H9 (cell line): ENCODE data around the gene TRUB1. TPM values are rescaled to one million over a fixed set of nuclear protein-coding genes. Genes with fewer than 3 reads are reported as not detected.
A peak's percentile ranks its signal among the peaks of the same experiment; 100 is the strongest.

Source experiments
- DNase-seq: peaks from one replicate; pipeline ENCODE4 v3.0.0-alpha.2; 2017
- H2AFZ ChIP-seq: one replicate; pipeline ENCODE4 v1.6.1; 2013; ENCODE audit warnings: mild to moderate bottlenecking, low read length, control low read depth, moderate library complexity
- H2AK5ac ChIP-seq: 2 replicates; pipeline ENCODE4 v1.6.1; 2013; ENCODE audit warnings: low read length, control low read depth, mixed read lengths; ENCODE audit not compliant: insufficient read length
- H2BK120ac ChIP-seq: one replicate; pipeline ENCODE4 v1.6.1; 2013; ENCODE audit warnings: low read depth, mild to moderate bottlenecking, low read length, control low read depth, inconsistent platforms; ENCODE audit not compliant: poor library complexity, severe bottlenecking
- H2BK12ac ChIP-seq: 2 replicates; pipeline ENCODE4 v1.6.1; 2013; ENCODE audit warnings: low read length, control low read depth, mixed read lengths, low read depth; ENCODE audit not compliant: insufficient read length
- H2BK15ac ChIP-seq: 2 replicates; pipeline ENCODE4 v1.6.1; 2013; ENCODE audit warnings: low read depth, low read length, control low read depth
- H2BK20ac ChIP-seq: one replicate; pipeline ENCODE4 v1.6.1; 2013; ENCODE audit warnings: low read depth, mild to moderate bottlenecking, low read length, control low read depth, inconsistent platforms; ENCODE audit not compliant: poor library complexity, severe bottlenecking
- H2BK5ac ChIP-seq: 2 replicates; pipeline ENCODE4 v1.6.1; 2013; ENCODE audit warnings: low read length, control low read depth, mixed read lengths; ENCODE audit not compliant: insufficient read length
- H3K14ac ChIP-seq: 2 replicates; pipeline ENCODE4 v1.6.1; 2013; ENCODE audit warnings: low read length, control low read depth; ENCODE audit not compliant: insufficient read depth
- H3K18ac ChIP-seq: 2 replicates; pipeline ENCODE4 v1.6.1; 2013; ENCODE audit warnings: low read depth, mild to moderate bottlenecking, mixed read lengths, low read length, control low read depth; ENCODE audit not compliant: insufficient read length
- H3K23ac ChIP-seq: 2 replicates; pipeline ENCODE4 v1.6.1; 2013; ENCODE audit warnings: low read length, control low read depth, mixed read lengths, low read depth; ENCODE audit not compliant: insufficient read length
- H3K23me2 ChIP-seq: 2 replicates; pipeline ENCODE4 v1.6.1; 2013; ENCODE audit warnings: low read depth, mild to moderate bottlenecking, mixed read lengths, low read length, control low read depth; ENCODE audit not compliant: insufficient read length, poor library complexity, severe bottlenecking
- H3K27ac ChIP-seq: 2 replicates; pipeline ENCODE4 v1.5.1; 2013; ENCODE audit warnings: low read length, control low read depth, mixed read lengths, low read depth; ENCODE audit not compliant: insufficient read length
- H3K27me3 ChIP-seq: 2 replicates; pipeline ENCODE4 v1.6.1; 2013; ENCODE audit warnings: low read length, control low read depth, inconsistent platforms; ENCODE audit not compliant: insufficient read depth
- H3K4ac ChIP-seq: 2 replicates; pipeline ENCODE4 v1.6.1; 2013; ENCODE audit warnings: low read depth, mild to moderate bottlenecking, control low read depth, inconsistent platforms, low read length, moderate library complexity
- H3K4me1 ChIP-seq: 2 replicates; pipeline ENCODE4 v1.6.1; 2013; ENCODE audit warnings: low read length, control low read depth, inconsistent platforms; ENCODE audit not compliant: insufficient read depth
- H3K4me2 ChIP-seq: 2 replicates; pipeline ENCODE4 v1.6.1; 2013; ENCODE audit warnings: low read length, control low read depth, mixed read lengths; ENCODE audit not compliant: insufficient read length, insufficient read depth
- H3K56ac ChIP-seq: 2 replicates; pipeline ENCODE4 v1.6.1; 2013; ENCODE audit warnings: low read depth, mild to moderate bottlenecking, mixed read lengths, low read length, control low read depth; ENCODE audit not compliant: insufficient read length
- H3K79me1 ChIP-seq: 2 replicates; pipeline ENCODE4 v1.6.1; 2013; ENCODE audit warnings: low read depth, mild to moderate bottlenecking, moderate library complexity, low read length, control low read depth, inconsistent platforms; ENCODE audit not compliant: insufficient read depth, poor library complexity, severe bottlenecking
- H3K79me2 ChIP-seq: 2 replicates; pipeline ENCODE4 v1.6.1; 2013; ENCODE audit warnings: low read length, control low read depth, inconsistent platforms; ENCODE audit not compliant: insufficient read depth
- H3K9ac ChIP-seq: 2 replicates; pipeline ENCODE4 v1.6.1; 2013; ENCODE audit warnings: low read length, control low read depth, mixed read lengths; ENCODE audit not compliant: insufficient read length; ENCODE audit errors: extremely low read depth
- H3K9me3 ChIP-seq: one replicate; pipeline ENCODE4 v1.6.1; 2013; ENCODE audit warnings: low read depth, low read length, inconsistent platforms; ENCODE audit not compliant: control insufficient read depth
- H3T11ph ChIP-seq: one replicate; pipeline ENCODE4 v1.6.1; 2013; ENCODE audit warnings: mild to moderate bottlenecking, low read length, control low read depth, inconsistent platforms
- H4K20me1 ChIP-seq: one replicate; pipeline ENCODE4 v1.6.1; 2013; ENCODE audit not compliant: control insufficient read depth, insufficient read length, insufficient read depth
- H4K5ac ChIP-seq: 2 replicates; pipeline ENCODE4 v1.6.1; 2013; ENCODE audit warnings: low read depth, mild to moderate bottlenecking, mixed read lengths, low read length, control low read depth; ENCODE audit not compliant: insufficient read length
- H4K8ac ChIP-seq: replicated peaks from 2 replicates; pipeline ENCODE4 v1.6.1; 2013; ENCODE audit warnings: low read length, control low read depth, mixed read lengths, low read depth; ENCODE audit not compliant: insufficient read length
- H4K91ac ChIP-seq: 2 replicates; pipeline ENCODE4 v1.6.1; 2013; ENCODE audit warnings: low read depth, mild to moderate bottlenecking, moderate library complexity, mixed read lengths, low read length, control low read depth; ENCODE audit not compliant: insufficient read length
- H3K27ac Mint-ChIP-seq, 3 experiments: 2 replicates in 2 of 3; 3 replicates in 1 of 3; pipeline ENCODE4 v1.8.0; 2020 to 2021; ENCODE audit warnings: mixed read lengths in 3 of 3, mild to moderate bottlenecking in 1 of 3, moderate library complexity in 1 of 3
- H3K27me3 Mint-ChIP-seq: 2 replicates; pipeline ENCODE4 v1.8.0; 2021; ENCODE audit warnings: low read depth, mild to moderate bottlenecking, moderate library complexity, mixed read lengths
- H3K36me3 Mint-ChIP-seq, 3 experiments: 2 replicates in 2 of 3; 3 replicates in 1 of 3; pipeline ENCODE4 v1.8.0; 2020 to 2021; ENCODE audit warnings: low read depth in 3 of 3, mixed read lengths in 3 of 3; ENCODE audit not compliant: insufficient read depth in 1 of 3
- H3K4me1 Mint-ChIP-seq, 2 experiments: 2 replicates each; pipeline ENCODE4 v1.8.0; 2020; ENCODE audit warnings: mixed read lengths in 2 of 2
- H3K4me3 Mint-ChIP-seq, 2 experiments: 2 replicates in 1 of 2; 3 replicates in 1 of 2; pipeline ENCODE4 v1.8.0; 2020 to 2021; ENCODE audit warnings: mild to moderate bottlenecking in 2 of 2, mixed read lengths in 2 of 2, moderate library complexity in 1 of 2
- H3K9me3 Mint-ChIP-seq, 2 experiments: 2 replicates in 1 of 2; 3 replicates in 1 of 2; pipeline ENCODE4 v1.8.0; 2020; ENCODE audit warnings: mild to moderate bottlenecking in 2 of 2, mixed read lengths in 2 of 2, moderate library complexity in 1 of 2
- WGBS: extraction: QIAGEN DNeasy Blood & Tissue Kit; methylation state at CpG from one replicate; pipeline ENCODE4 v1.1.7; 2013; ENCODE audit warnings: missing lambda C conversion rate, low lambda C conversion rate, mixed read lengths; ENCODE audit not compliant: insufficient read length; ENCODE audit errors: extremely low coverage; 5-methylcytosine and 5-hydroxymethylcytosine counted together
- total RNA-seq: library from RNA; stranded (reverse); gene quantifications from 2 replicates; pipeline ENCODE4 v1.2.1, GENCODE V29; 2021
- TF ChIP-seq, protein P1 (sequence below): fragments of 200-600 bp; sonication (generic); conservative IDR thresholded peaks from 3 replicates; pipeline ENCODE4 v1.8.0; 2021; ENCODE audit warnings: antibody characterized with exemption, mild to moderate bottlenecking

TRUB1 gene
- total RNA-seq, 1 experiment from 2014 or later, result 20.6 TPM

- Histone ChIP-seq H2AK5ac (no peak overlapping the region), H4K8ac (no peak overlapping the region), H3K9ac (no peak overlapping the region), H2BK5ac (no peak overlapping the region), H3K23ac (no peak overlapping the region), H4K20me1 (no peaks in the 10 kb centered on the region), H3K27ac (no peak overlapping the region), H2AFZ (no peak overlapping the region), H4K5ac (no peak overlapping the region), H2BK20ac (no peak overlapping the region), H3K9me3 (no peaks in the 10 kb centered on the region), H3K27me3 (no peaks in the 10 kb centered on the region), H2BK120ac (no peak overlapping the region), H3K4ac (no peak overlapping the region), H3T11ph (no peak overlapping the region), H3K56ac (no peak overlapping the region), H3K18ac (no peak overlapping the region), H4K91ac (no peak overlapping the region), H3K23me2 (no peaks in the 10 kb centered on the region), H2BK12ac (no peak overlapping the region), H3K4me1 (no peaks in the 10 kb centered on the region), H3K79me2 (peaks cover 3% of the 10 kb centered on the region), H3K14ac (no peak overlapping the region), H3K4me2 (no peak overlapping the region), H2BK15ac (no peak overlapping the region), H3K79me1 (no peaks in the 10 kb centered on the region)
- Mint-ChIP-seq H3K27ac (peak overlapping the region; percentile 23 to 73 (median 29); a peak in 4 of 7 replicates), H3K4me3 (no peak overlapping the region), H3K36me3 (peaks cover 11 to 20% (median 15%) of the 10 kb centered on the region in 3 experiments; a peak in 6 of 7 replicates), H3K27me3 (no peaks in the 10 kb centered on the region), H3K4me1 (peaks cover 14 to 22% of the 10 kb centered on the region in 2 experiments), H3K9me3 (no peaks in the 10 kb centered on the region; a peak in 1 of 5 replicates)
- WGBS, result no CpG with 5 or more reads among the region's 2 CpGs
- DNase-seq, result no peak
- TF ChIP-seq, protein P1, sequence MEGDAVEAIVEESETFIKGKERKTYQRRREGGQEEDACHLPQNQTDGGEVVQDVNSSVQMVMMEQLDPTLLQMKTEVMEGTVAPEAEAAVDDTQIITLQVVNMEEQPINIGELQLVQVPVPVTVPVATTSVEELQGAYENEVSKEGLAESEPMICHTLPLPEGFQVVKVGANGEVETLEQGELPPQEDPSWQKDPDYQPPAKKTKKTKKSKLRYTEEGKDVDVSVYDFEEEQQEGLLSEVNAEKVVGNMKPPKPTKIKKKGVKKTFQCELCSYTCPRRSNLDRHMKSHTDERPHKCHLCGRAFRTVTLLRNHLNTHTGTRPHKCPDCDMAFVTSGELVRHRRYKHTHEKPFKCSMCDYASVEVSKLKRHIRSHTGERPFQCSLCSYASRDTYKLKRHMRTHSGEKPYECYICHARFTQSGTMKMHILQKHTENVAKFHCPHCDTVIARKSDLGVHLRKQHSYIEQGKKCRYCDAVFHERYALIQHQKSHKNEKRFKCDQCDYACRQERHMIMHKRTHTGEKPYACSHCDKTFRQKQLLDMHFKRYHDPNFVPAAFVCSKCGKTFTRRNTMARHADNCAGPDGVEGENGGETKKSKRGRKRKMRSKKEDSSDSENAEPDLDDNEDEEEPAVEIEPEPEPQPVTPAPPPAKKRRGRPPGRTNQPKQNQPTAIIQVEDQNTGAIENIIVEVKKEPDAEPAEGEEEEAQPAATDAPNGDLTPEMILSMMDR, result no peak
These were observed 29.1 kb downstream of the TRUB1 start for GRCh38 chr10:114967071-114967470.
